ENCODE results near the gene NAALADL2.

- no peak for TF ChIP-seq CTCF (conservative IDR thresholded peaks at IDR 0.05; ENCODE audit: low read depth, low read length)
- TF ChIP-seq EZH2 (IDR thresholded peaks at IDR 0.05; ENCODE audit: low read length, unreplicated experiment), result no peak
- no peak for TF ChIP-seq EZH2phosphoT487 (IDR thresholded peaks at IDR 0.05; ENCODE audit: borderline replicate concordance, low read length)
Measured at GRCh38 chr3:175094344-175094743, 235.2 kb downstream of the NAALADL2 start.
